ENCODE results near the gene MET. TPM values are rescaled to one million over a fixed set of nuclear protein-coding genes. Genes with fewer than 3 reads are reported as not detected.

The MET gene
- total RNA-seq, 4 donors from 2014 or later: 15.9 to 36.8 (median 28.7) TPM

DNA sequence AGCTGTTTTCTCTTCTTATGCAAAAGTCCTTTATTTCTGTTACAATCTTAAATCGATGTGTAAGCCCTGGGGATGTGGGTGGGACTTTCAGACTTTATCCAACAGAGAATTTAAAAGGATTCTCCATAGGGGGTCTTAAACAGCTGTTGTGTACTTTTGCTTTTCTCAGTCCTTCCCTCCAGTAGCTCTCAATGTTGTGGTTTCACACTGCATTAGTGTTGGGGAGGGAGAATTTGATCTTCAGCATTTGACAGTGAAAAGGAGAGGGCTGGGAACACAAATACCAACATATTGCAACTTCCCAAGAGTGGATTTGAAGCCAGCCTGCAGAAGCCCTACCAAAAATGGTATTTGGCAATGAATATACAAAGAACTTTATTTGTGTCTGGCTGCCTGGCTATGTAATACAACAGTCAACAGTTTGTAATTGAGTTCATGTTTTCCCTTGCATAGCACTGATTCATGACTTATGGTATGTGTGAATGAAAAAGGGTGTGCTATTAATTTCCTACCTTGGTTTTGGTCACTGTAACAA is 110.2 kb downstream of the MET start:
- Histone ChIP-seq H3K27ac (peak overlapping the region in 3 of 4 donors; percentile 1 to 48 (median 41)), H3K27me3 (no peaks in the 10 kb centered on the region), H3K9me3 (no peaks in the 10 kb centered on the region), H3K4me3 (no peak overlapping the region), H3K36me3 (peaks cover 0 to 29% of the 10 kb centered on the region in 2 donors), H3K4me1 (peaks cover 53 to 61% of the 10 kb centered on the region in 2 donors)
- in situ Hi-C loops (cut with MboI; ENCODE audit: low sequenced_read_pairs in 4 of 4): no loop called here
- no peak for DNase-seq
- intact Hi-C loops (cut with DNase I; ENCODE audit: low total_unique reads): no loop called here
- peak; percentile 25 to 29 for ATAC-seq
- TF ChIP-seq, protein P1, sequence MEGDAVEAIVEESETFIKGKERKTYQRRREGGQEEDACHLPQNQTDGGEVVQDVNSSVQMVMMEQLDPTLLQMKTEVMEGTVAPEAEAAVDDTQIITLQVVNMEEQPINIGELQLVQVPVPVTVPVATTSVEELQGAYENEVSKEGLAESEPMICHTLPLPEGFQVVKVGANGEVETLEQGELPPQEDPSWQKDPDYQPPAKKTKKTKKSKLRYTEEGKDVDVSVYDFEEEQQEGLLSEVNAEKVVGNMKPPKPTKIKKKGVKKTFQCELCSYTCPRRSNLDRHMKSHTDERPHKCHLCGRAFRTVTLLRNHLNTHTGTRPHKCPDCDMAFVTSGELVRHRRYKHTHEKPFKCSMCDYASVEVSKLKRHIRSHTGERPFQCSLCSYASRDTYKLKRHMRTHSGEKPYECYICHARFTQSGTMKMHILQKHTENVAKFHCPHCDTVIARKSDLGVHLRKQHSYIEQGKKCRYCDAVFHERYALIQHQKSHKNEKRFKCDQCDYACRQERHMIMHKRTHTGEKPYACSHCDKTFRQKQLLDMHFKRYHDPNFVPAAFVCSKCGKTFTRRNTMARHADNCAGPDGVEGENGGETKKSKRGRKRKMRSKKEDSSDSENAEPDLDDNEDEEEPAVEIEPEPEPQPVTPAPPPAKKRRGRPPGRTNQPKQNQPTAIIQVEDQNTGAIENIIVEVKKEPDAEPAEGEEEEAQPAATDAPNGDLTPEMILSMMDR (IDR thresholded peaks at IDR 0.05 in 4 of 5, conservative IDR thresholded peaks at IDR 0.05 in 1 of 5): no peak
- TF ChIP-seq POLR2A (IDR thresholded peaks at IDR 0.05): no peak

- no peaks in the 10 kb centered on the region for H3K27me3 ChIP-seq
- no peak for DNase-seq
- no peaks in the 10 kb centered on the region for H3K9me3 ChIP-seq
- in situ Hi-C loops (cut with MboI; ENCODE audit: low sequenced_read_pairs in 4 of 4) (no loop called here), intact Hi-C loops (cut with DNase I; ENCODE audit: low total_unique reads) (no loop called here)
- peaks cover 0 to 24% of the 10 kb centered on the region in 2 donors for H3K36me3 ChIP-seq
- no peak for TF ChIP-seq POLR2A (IDR thresholded peaks at IDR 0.05)
- TF ChIP-seq, protein P1 (IDR thresholded peaks at IDR 0.05 in 4 of 5, conservative IDR thresholded peaks at IDR 0.05 in 1 of 5): no peak
- no peak overlapping the region for H3K27ac ChIP-seq
- H3K4me3 ChIP-seq: no peak overlapping the region
- no peak for ATAC-seq
- peaks cover 49 to 53% of the 10 kb centered on the region in 2 donors for H3K4me1 ChIP-seq
These were observed 111.8 kb downstream of the MET start for GRCh38 chr7:116783666-116784318.

DNA sequence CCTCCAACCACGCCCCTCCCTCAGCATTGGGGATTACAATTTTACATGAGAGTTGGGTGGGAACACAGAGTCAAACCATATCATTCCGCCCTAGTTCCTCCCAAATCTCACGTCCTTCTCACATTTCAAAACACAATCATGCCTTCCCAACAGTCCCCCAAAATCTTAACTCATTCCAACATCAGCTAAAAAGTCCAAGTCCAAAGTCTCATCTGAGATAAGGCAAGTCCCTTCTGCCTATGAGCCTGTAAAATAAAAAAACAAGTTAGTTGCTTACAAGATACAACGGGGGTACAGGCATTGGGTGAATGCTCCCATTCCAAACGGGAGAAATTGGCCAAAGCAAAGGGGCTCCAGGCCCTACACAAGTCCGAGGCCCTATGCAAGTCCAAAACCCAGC is 112.7 kb downstream of the MET start:
- TF ChIP-seq, protein P1 (IDR thresholded peaks at IDR 0.05 in 4 of 5, conservative IDR thresholded peaks at IDR 0.05 in 1 of 5): no peak
- intact Hi-C loops (cut with DNase I; ENCODE audit: low total_unique reads) (loop anchor here (5.0 kb wide), 1 partner anchor 112 kb away; the partner anchor contains the start of gene MET), in situ Hi-C loops (cut with MboI; ENCODE audit: low sequenced_read_pairs in 4 of 4) (no loop called here)
- Histone ChIP-seq H3K27me3 (no peaks in the 10 kb centered on the region), H3K27ac (no peak overlapping the region), H3K36me3 (peaks cover 0 to 29% of the 10 kb centered on the region in 2 donors), H3K4me1 (peaks cover 42 to 46% of the 10 kb centered on the region in 2 donors), H3K4me3 (no peak overlapping the region), H3K9me3 (no peaks in the 10 kb centered on the region)
- DNase-seq (no peak), ATAC-seq (no peak)

- intact Hi-C loops (cut with DNase I; ENCODE audit: low total_unique reads) (loop anchor here (5.0 kb wide), 1 partner anchor 114 kb away; the partner anchor contains the start of gene MET), in situ Hi-C loops (cut with MboI; ENCODE audit: low sequenced_read_pairs in 4 of 4) (no loop called here)
- no peak for ATAC-seq
- H3K4me3 ChIP-seq: no peak overlapping the region
- H3K27me3 ChIP-seq: no peaks in the 10 kb centered on the region
- peaks cover 31 to 34% of the 10 kb centered on the region in 2 donors for H3K4me1 ChIP-seq
- TF ChIP-seq, protein P1 (IDR thresholded peaks at IDR 0.05 in 4 of 5, conservative IDR thresholded peaks at IDR 0.05 in 1 of 5): no peak
- no peak for TF ChIP-seq POLR2A (IDR thresholded peaks at IDR 0.05)
- peak overlapping the region; percentile 41 to 71 (median 54) for H3K27ac ChIP-seq
- no peak for DNase-seq
- H3K36me3 ChIP-seq: peaks cover 0 to 29% of the 10 kb centered on the region in 2 donors
- no peaks in the 10 kb centered on the region for H3K9me3 ChIP-seq
These were observed 113.8 kb downstream of the MET start for GRCh38 chr7:116785843-116786242.

Data from gastrocnemius medialis (tissue), 4 donors.